Stimulated activated CD8-positive, alpha-beta memory T cell treated with anti-CD3 and anti-CD28 coated beads, Interleukin-15, amount 100 ng/mL, for 4 hours (primary cell): ENCODE data around the gene CCNL1.
"Not testable (repeated sequence)": the region's sequence is repeated elsewhere in the genome, so short reads cannot be mapped to it uniquely, and the experiment has no call there.

ENCODE experiments used
- DNase-seq, 2 donors: peaks; one replicate each; pipeline ENCODE4 v3.0.0-alpha.2; 2020; ENCODE audit warnings: low read depth in 2 of 2

CCNL1 gene

DNA sequence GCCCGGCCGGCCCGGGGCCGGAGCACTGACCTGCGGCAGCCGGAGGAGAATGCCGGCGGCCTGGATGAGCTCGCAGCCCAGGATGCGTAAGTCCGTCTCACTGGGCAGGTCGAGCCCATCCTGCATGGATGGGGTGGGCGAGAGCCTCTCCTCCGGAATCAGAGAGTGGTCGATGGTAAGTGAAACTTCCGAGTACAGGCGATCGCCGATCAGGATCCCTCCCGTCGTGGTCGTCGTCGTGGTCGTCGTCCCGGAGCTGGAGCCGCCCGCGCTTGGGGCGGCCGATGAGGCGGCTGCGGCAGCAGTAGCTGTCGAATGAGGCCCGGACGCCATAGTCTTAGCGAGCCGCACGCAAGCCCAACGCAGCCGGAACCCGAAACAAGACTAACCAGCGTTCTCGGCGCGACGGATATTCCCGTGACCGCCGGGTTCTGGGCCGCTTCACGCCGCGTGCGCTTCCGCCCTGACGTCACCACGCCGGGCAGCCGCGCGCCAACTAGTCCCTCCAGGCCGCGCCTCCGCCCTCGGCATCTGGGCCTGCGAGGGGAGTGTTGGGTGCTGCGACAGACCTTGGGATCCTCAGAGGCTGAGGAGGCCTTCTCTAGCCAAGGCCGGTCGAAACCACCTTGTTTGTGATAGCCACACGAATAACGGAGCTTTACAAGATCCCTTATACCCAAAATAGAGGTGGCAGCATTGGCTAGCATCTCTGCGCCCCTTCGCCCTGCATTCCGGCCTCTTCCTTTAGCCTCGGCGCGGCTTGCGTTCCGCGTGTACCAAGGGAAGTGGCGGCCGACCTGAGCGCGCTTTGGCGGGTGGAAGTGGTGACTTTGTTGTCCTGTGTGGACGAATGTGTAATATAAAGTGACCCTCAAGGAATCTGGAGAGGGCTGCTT lies at the start of gene CCNL1:
CCNL1 (minus strand) TSS at position 386 of the 896 bp plus-strand sequence; CDS start at position 333, 53 bp downstream.
- peak; percentile 91 to 94 for DNase-seq

GRCh38 chr3:157204880-157205279 lies 44.9 kb upstream of the CCNL1 start:
- DNase-seq = no peak

- DNase-seq = no peak
These were observed 44.5 kb upstream of the CCNL1 start for GRCh38 chr3:157204431-157204830.

- no peak for DNase-seq
These were observed 41.8 kb upstream of the CCNL1 start for GRCh38 chr3:157201648-157202278.

DNA sequence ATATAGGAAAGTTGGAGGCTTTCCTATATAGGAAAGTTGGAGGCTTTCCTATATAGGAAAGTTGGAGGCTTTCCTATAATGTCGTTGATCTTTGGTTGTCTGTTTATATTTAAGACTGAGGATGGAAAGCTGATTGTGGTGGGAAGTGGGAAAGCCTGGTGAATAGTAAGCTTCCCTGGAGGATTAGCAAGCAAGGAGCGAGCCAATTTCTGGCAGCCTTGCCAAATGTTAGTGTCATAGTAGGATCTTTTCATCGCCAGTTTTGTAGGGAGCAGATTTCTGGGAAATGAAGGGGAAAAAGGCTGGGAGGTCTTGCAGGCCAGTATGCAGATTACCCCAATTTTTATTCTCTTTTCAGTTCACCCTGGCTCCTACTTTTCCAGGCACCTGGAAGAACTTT lies 39.9 kb upstream of the CCNL1 start:
- no peak for DNase-seq

DNA sequence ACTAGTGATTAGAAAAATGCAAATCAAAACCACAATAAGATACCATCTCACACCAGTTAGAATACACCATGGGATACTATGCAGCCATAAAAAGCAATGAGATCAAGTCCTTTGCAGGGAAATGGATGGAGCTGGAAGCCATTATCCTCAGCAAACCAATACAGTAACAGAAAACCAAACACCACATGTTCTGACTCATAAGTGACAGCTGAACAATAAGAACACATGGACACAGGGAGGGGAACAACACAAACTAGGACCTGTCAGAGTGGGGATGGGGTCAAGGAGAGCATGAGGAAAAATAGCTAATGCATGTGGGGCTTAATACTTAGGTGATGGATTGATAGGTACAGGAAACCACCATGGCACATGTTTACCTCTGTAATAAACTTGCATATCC lies 36.0 kb upstream of the CCNL1 start:
- no peak for DNase-seq

- not testable (repeated sequence) for DNase-seq
These were observed 31.2 kb upstream of the CCNL1 start for GRCh38 chr3:157191149-157191548.

GRCh38 chr3:157190380-157190872 lies 30.5 kb upstream of the CCNL1 start:
- DNase-seq = no peak

GRCh38 chr3:157188391-157188790 lies 28.4 kb upstream of the CCNL1 start:
- DNase-seq = no peak

- no peak for DNase-seq
These were observed 22.9 kb upstream of the CCNL1 start for GRCh38 chr3:157182879-157183278.

DNA sequence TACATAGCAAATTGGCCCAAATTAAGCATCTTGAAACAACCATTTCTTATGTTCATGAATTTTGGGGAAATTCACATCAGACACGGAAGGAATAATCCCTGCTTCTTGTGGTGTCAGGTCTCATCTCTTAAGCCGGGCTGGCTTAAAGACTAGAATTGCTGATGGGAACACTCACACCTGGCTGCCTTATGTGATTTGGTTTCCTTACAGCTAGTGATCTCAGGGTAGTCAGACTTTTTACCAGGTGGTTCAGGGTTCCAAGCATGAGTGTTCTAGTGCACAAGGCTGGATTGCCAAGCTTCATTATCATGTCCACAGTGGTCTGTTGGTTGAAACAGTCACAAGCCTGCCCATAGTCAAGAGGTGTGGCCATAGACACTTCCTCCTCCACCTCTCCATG lies 20.3 kb upstream of the CCNL1 start:
- no peak for DNase-seq

GRCh38 chr3:157179365-157179803 lies 19.4 kb upstream of the CCNL1 start:
- DNase-seq = no peak

DNA sequence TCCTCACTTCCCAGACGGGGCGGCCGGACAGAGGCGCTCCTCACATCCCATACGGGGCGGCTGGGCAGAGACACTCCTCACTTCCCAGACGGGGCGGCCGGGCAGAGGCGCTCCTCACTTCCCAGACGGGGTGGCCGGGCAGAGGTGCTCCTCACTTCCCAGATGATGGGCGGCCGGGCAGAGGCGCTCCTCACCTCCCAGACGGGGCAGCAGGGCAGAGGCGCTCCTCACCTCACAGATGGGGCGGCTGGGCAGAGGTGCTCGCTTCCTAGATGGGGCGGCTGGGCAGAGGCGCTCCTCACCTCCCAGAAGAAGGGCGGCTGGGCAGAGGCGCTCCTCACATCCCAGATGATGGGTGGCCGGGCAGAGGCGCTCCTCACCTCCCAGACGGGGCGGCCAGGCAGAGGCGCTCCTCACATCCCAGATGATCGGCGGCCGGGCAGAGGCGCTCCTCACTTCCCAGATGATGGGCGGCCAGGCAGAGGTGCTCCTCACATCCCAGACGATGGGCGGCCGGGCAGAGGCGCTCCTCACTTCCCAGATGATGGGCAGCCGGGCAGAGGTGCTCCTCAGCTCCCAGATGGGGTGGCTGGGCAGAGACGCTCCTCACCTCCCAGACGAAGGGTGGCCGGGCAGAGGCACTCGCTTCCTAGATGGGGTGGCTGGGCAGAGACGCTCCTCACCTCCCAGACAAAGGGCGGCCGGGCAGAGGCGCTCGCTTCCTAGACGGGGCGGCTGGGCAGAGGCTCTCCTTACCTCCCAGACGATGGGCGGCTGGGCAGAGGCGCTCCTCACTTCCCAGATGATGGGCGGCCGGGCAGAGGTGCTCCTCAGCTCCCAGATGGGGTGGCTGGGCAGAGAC lies 18.8 kb upstream of the CCNL1 start:
- not testable (repeated sequence) for DNase-seq

DNA sequence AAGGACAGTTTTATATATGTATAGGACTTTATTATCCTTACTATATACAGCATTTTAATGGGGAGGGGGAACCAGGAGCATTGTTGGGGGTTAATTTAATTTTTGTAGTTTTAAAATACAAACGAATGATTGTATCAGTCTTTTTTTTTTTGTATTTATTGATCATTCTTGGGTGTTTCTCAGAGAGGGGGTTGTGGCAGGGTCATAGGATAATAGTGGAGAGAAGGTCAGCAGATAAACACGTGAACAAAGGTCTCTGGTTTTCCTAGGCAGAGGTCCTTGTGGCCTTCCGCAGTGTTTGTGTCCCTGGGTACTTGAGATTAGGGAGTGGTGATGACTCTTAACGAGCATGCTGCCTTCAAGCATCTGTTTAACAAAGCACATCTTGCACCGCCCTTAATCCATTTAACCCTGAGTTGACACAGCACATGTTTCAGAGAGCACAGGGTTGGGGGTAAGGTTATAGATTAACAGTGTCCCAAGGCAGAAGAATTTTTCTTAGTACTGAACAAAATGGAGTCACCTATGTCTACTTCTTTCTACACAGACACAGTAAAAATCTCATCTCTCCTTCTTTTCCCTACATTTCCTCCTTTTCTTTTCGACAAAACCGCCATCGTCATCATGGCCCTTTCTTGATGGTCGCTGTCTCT lies 18.0 kb upstream of the CCNL1 start:
- not testable (repeated sequence) for DNase-seq

GRCh38 chr3:157176934-157177333 lies 17.0 kb upstream of the CCNL1 start:
- no peak for DNase-seq

DNA sequence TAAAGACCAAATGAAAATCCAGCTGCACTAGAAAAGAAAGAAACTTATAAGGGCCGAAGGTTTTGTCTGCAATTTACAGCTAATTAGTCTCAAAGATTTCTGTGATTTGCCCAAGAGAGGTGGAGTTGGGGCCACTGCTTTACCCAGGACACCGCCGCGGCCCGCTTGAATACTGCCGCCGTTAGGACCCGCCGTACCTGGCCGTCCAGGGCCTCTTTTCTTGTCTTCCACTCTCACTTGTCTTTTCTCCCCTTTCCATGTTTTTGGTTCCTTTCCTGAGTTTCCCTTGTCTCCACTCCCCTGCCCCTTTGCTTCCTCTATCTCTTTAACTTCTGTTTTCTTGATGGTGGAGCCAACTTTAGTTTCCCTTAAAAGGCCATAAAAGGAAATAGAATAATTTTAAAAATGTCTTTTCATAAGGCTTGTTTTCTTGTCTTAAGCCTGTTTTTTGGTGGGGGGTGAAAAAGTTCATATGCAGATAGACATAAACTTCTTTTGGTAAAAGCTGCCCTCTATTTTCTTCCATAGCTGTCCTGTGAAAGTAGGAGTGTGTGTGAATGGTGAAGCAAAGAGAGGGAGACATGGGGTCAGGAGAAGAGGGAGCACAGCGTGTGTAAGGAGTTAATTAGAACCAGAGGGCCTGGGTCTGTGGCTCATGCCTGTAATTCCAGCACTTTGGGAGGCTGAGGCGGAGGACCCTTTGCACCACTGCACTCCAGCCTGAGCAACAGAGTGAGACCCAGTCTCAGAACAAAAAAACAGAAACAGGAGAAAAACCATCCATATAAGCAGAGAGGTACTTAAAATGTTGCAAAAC lies 16.0 kb upstream of the CCNL1 start:
- DNase-seq = no peak

DNA sequence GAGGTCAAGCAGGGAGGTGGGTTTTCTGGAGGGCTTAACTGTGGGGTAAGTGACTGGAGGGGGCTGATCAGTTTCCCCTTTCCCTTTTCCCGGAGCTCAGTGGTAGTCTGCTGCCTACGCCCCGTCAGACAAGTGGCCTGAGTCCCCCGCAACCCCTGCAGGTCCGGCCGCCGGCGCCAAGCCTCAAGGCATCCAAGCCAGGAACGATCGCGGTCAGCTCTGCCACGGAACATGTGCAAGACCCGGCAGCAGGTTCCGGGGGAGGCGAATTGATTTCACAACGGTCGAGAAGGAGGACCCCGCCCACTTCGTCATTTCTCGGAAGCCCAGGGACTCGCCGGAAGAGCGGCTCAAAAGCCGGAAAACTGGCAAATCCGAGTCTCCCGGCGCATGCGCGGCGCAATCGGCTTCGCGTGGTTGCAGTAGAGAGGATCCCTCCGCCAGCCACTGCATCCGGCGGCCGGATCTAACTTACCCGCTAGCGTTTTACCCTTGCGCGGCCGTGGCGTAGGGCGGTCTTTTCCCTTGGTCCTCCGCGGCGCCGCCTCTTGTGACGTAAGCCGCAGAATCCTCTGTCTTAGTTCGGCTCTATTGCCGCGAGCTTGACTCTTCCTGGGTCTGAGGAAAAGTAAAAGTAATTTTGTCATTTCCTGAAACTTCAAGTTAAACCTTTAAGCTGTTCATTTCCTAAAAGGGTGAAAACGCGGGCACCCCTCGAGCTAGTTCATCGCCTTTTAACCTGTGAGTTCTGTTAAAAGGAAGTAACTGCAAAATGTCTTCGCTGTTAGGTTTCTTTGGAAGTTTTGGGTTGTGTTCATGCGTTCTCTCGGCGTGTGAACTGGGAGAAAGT lies 14.9 kb upstream of the CCNL1 start:
- DNase-seq = peak; percentile 97 to 98

GRCh38 chr3:157174290-157174648 lies 14.3 kb upstream of the CCNL1 start:
- DNase-seq = no peak

DNA sequence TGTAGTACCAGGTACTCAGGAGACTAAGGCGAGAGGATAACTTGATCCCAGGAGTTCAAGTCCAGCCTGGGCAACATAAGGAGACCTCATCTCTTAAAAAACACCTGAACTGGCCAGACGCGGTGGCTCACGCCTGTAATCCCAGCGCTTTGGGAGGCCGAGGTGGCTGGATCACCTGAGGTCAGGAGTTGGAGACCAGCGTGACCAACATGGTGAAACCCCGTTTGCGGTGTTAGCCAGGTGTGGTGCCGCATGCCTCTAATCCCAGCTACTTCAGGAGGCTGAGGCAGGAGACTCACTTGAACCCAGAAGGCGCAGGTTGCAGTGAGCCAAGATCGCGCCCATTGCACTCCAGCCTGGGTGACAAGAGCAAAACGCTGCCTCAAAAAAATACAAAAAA lies 13.4 kb upstream of the CCNL1 start:
- DNase-seq = not testable (repeated sequence)

DNA sequence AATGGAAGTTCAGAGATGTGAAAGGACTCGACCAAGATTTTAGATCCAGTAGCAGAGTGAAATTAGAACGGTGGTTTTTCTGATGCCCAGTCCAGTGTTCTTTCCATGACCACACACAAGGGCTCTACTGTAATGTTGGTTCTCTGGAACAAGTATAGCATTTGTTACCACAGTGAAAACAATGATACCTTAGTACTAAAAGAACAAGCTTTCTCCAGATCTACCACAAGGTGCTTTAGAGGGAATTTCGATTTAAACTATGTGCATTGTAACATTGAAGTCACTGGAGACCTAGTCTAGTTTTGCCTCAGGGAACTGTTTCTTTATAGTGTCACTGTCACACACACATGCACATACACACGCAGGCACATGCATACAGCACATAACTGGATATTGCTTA lies 12.8 kb upstream of the CCNL1 start:
- DNase-seq = no peak
